Measurements from ENCODE around the gene DCTD. TPM values are rescaled to one million over a fixed set of nuclear protein-coding genes. Genes with fewer than 3 reads are reported as not detected.
"Not testable (repeated sequence)": the region's sequence is repeated elsewhere in the genome, so short reads cannot be mapped to it uniquely, and the experiment has no call there.

The DCTD gene
- total and polyA plus RNA-seq, 4 donors = 65.1 to 78.4 (median 72.8) TPM

DNA sequence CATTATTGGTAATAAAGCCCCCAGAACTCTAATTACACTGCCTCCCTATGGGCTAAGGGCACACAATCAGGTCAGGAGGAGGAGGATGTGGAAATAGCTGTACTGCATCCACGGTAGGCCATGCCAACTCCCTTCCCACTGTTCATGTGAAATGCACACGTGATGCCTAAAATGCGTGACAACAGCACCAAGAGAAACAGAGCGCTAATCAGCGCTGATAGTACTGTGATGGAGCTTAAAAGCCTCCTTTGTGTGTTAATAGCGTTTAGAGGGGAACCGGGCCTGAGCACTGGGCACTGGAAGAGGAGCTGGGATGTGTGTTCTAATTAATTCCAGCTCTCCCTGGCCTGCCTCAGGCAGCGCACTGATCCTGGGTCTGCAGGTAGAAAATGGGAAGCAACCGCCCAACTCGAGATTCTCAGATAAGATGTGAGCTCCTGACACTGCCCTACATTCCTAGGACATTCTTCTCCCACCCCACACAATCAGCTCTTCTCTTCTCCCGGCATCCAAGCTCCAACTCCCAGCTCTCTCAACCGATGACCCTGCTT lies 12.9 kb downstream of the DCTD start:
- H3K4me3 ChIP-seq (ENCODE audit: low read length in 2 of 2) = no peak overlapping the region
- no peak for ATAC-seq (ENCODE audit: low FRiP score)
- no peak overlapping the region for H3K27ac ChIP-seq (ENCODE audit: low read depth in 1 of 2, low read length in 2 of 2)
- H3K27me3 ChIP-seq (ENCODE audit: control insufficient read depth in 1 of 2, insufficient read depth in 2 of 2, low read length in 1 of 2) = no peaks in the 10 kb centered on the region
- intact Hi-C loops (cut with DNase I) = no loop called here
- no peaks in the 10 kb centered on the region for H3K4me1 ChIP-seq (ENCODE audit: control insufficient read depth in 1 of 2, insufficient read depth in 2 of 2, low read length in 2 of 2)
- WGBS, 2 donors = 86 to 89% methylated on average over 12 of the region's 12 CpGs
- DNase-seq = no peak
- H3K9me3 ChIP-seq (ENCODE audit: control insufficient read depth, low read length) = no peaks in the 10 kb centered on the region
- H3K36me3 ChIP-seq (ENCODE audit: control insufficient read depth in 1 of 2, insufficient read depth in 2 of 2, low read length in 1 of 2) = peaks cover 0 to 4% of the 10 kb centered on the region in 2 donors

- WGBS, 2 donors = 87 to 92% methylated on average over 9 of the region's 9 CpGs
- Histone ChIP-seq H3K4me3 (ENCODE audit: low read length in 2 of 2) (no peak overlapping the region), H3K9me3 (ENCODE audit: control insufficient read depth, low read length) (no peaks in the 10 kb centered on the region), H3K27ac (ENCODE audit: low read depth in 1 of 2, low read length in 2 of 2) (no peak overlapping the region), H3K36me3 (ENCODE audit: control insufficient read depth in 1 of 2, insufficient read depth in 2 of 2, low read length in 1 of 2) (peaks cover 0 to 4% of the 10 kb centered on the region in 2 donors), H3K27me3 (ENCODE audit: control insufficient read depth in 1 of 2, insufficient read depth in 2 of 2, low read length in 1 of 2) (no peaks in the 10 kb centered on the region), H3K4me1 (ENCODE audit: control insufficient read depth in 1 of 2, insufficient read depth in 2 of 2, low read length in 2 of 2) (no peaks in the 10 kb centered on the region)
- no peak for DNase-seq
- no peak for ATAC-seq (ENCODE audit: low FRiP score)
- intact Hi-C loops (cut with DNase I) = no loop called here
Measured at GRCh38 chr4:182903013-182903412, 14.2 kb downstream of the DCTD start.

GRCh38 chr4:182901337-182901736 lies 15.8 kb downstream of the DCTD start:
- intact Hi-C loops (cut with DNase I) = no loop called here
- no peaks in the 10 kb centered on the region for H3K9me3 ChIP-seq (ENCODE audit: control insufficient read depth, low read length)

DNA sequence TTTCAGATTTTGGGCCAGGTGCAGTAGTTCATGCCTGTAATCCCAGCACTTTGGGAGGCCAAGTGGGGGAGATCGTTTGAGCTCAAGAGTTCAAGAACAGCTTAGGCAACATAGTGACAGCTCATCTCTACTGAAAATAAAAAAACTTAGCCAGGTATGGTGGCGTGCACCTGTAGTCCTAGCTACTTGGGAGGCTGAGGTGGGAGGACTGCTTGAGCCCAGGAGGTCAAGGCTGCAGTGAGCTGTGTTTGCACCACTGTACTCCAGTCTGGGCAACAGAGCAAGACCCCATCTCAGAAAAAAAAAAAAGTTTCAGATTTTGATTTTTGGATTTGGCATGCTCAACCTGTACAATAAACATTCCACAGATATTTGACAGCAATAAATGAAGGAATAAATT lies 17.2 kb downstream of the DCTD start:
- H3K36me3 ChIP-seq (ENCODE audit: control insufficient read depth in 1 of 2, insufficient read depth in 2 of 2, low read length in 1 of 2); DNase-seq; H3K27ac ChIP-seq (ENCODE audit: low read depth in 1 of 2, low read length in 2 of 2); H3K4me1 ChIP-seq (ENCODE audit: control insufficient read depth in 1 of 2, insufficient read depth in 2 of 2, low read length in 2 of 2); intact Hi-C loops (cut with DNase I); H3K27me3 ChIP-seq (ENCODE audit: control insufficient read depth in 1 of 2, insufficient read depth in 2 of 2, low read length in 1 of 2); H3K9me3 ChIP-seq (ENCODE audit: control insufficient read depth, low read length); H3K4me3 ChIP-seq (ENCODE audit: low read length in 2 of 2); ATAC-seq (ENCODE audit: low FRiP score): not testable (repeated sequence)
- 91 to 95% methylated on average over 2 of the region's 2 CpGs for WGBS, 2 donors

More at GRCh38 chr4:182901337-182901736, 15.8 kb downstream of the DCTD start:
- Histone ChIP-seq H3K27me3 (ENCODE audit: control insufficient read depth in 1 of 2, insufficient read depth in 2 of 2, low read length in 1 of 2) (no peaks in the 10 kb centered on the region), H3K36me3 (ENCODE audit: control insufficient read depth in 1 of 2, insufficient read depth in 2 of 2, low read length in 1 of 2) (peaks cover 0 to 4% of the 10 kb centered on the region in 2 donors), H3K27ac (ENCODE audit: low read depth in 1 of 2, low read length in 2 of 2) (no peak overlapping the region), H3K4me1 (ENCODE audit: control insufficient read depth in 1 of 2, insufficient read depth in 2 of 2, low read length in 2 of 2) (no peaks in the 10 kb centered on the region), H3K4me3 (ENCODE audit: low read length in 2 of 2) (no peak overlapping the region)
- 86 to 89% methylated on average over 9 of the region's 9 CpGs for WGBS, 2 donors
- ATAC-seq (ENCODE audit: low FRiP score) (no peak), DNase-seq (no peak)

GRCh38 chr4:182898479-182898799 lies 18.7 kb downstream of the DCTD start:
- H3K27ac ChIP-seq (ENCODE audit: low read depth in 1 of 2, low read length in 2 of 2) = no peak overlapping the region

DNA sequence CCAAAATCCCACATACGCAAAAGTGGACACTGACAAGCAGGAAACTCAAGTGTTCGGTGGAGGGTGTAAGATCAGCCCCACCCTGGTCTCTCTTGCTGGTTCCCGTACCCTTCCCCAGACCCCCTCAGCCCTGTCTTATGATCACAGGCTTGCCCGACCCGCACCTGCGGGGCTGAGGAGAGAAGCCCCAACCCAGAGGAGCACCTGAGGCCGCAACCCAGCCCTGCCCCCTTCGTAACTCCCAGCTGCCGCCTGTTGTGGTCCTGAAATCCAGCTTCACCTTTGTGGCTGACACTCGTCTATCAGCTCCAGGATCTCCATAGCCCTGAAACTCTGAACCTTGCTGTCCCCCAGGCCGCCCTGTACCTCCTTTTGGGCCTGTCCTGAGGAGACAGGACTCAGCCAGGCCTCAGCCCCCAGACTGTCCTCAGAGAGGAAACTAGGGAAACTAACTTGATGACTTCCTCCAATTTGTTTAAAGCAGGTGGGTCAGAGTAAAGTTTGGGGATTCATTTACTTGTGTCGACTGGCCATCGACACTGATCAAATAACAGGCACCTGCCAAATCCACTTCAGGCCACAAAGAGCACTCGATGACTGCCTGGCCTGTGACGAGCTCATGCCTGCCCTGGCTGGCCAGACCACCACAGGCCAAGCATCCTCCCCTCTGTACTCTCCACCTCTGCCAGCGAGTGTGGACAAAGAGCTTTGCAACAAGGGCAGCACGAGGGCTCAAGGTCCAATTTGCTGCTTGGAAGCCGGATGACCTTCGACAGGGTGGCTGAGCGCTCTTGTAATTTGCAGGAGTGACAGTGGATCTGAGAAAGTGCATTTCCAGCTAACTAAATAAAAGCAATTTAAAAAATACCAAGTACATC lies 19.3 kb downstream of the DCTD start:
- no peak for DNase-seq
- no peaks in the 10 kb centered on the region for H3K4me1 ChIP-seq (ENCODE audit: control insufficient read depth in 1 of 2, insufficient read depth in 2 of 2, low read length in 2 of 2)
- no peak for ATAC-seq (ENCODE audit: low FRiP score)
- H3K9me3 ChIP-seq (ENCODE audit: control insufficient read depth, low read length) = no peaks in the 10 kb centered on the region
- H3K27ac ChIP-seq (ENCODE audit: low read depth in 1 of 2, low read length in 2 of 2) = no peak overlapping the region
- H3K36me3 ChIP-seq (ENCODE audit: control insufficient read depth in 1 of 2, insufficient read depth in 2 of 2, low read length in 1 of 2) = peaks cover 0 to 4% of the 10 kb centered on the region in 2 donors
- no peak overlapping the region for H3K4me3 ChIP-seq (ENCODE audit: low read length in 2 of 2)
- H3K27me3 ChIP-seq (ENCODE audit: control insufficient read depth in 1 of 2, insufficient read depth in 2 of 2, low read length in 1 of 2) = no peaks in the 10 kb centered on the region
- 91 to 93% methylated on average over 20 of the region's 20 CpGs for WGBS, 2 donors
- intact Hi-C loops (cut with DNase I) = no loop called here

More at GRCh38 chr4:182898479-182898799, 18.7 kb downstream of the DCTD start:
- 72 to 79% methylated on average over 5 of the region's 5 CpGs for WGBS, 2 donors
- DNase-seq (no peak), ATAC-seq (ENCODE audit: low FRiP score) (no peak)
- Histone ChIP-seq H3K9me3 (ENCODE audit: control insufficient read depth, low read length) (no peaks in the 10 kb centered on the region), H3K4me1 (ENCODE audit: control insufficient read depth in 1 of 2, insufficient read depth in 2 of 2, low read length in 2 of 2) (no peaks in the 10 kb centered on the region), H3K27me3 (ENCODE audit: control insufficient read depth in 1 of 2, insufficient read depth in 2 of 2, low read length in 1 of 2) (no peaks in the 10 kb centered on the region), H3K4me3 (ENCODE audit: low read length in 2 of 2) (no peak overlapping the region), H3K36me3 (ENCODE audit: control insufficient read depth in 1 of 2, insufficient read depth in 2 of 2, low read length in 1 of 2) (peaks cover 0 to 6% of the 10 kb centered on the region in 2 donors)
- intact Hi-C loops (cut with DNase I) = no loop called here

- Histone ChIP-seq H3K27me3 (ENCODE audit: control insufficient read depth in 1 of 2, insufficient read depth in 2 of 2, low read length in 1 of 2) (no peaks in the 10 kb centered on the region), H3K27ac (ENCODE audit: low read depth in 1 of 2, low read length in 2 of 2) (no peak overlapping the region), H3K4me1 (ENCODE audit: control insufficient read depth in 1 of 2, insufficient read depth in 2 of 2, low read length in 2 of 2) (no peaks in the 10 kb centered on the region), H3K36me3 (ENCODE audit: control insufficient read depth in 1 of 2, insufficient read depth in 2 of 2, low read length in 1 of 2) (peaks cover 0 to 5% of the 10 kb centered on the region in 2 donors), H3K4me3 (ENCODE audit: low read length in 2 of 2) (no peak overlapping the region), H3K9me3 (ENCODE audit: control insufficient read depth, low read length) (no peaks in the 10 kb centered on the region)
- intact Hi-C loops (cut with DNase I) = no loop called here
- ATAC-seq (ENCODE audit: low FRiP score) = no peak
- 88 to 94% methylated on average over 8 of the region's 8 CpGs for WGBS, 2 donors
- no peak for DNase-seq
Measured at GRCh38 chr4:182896421-182896820, 20.8 kb downstream of the DCTD start.

DNA sequence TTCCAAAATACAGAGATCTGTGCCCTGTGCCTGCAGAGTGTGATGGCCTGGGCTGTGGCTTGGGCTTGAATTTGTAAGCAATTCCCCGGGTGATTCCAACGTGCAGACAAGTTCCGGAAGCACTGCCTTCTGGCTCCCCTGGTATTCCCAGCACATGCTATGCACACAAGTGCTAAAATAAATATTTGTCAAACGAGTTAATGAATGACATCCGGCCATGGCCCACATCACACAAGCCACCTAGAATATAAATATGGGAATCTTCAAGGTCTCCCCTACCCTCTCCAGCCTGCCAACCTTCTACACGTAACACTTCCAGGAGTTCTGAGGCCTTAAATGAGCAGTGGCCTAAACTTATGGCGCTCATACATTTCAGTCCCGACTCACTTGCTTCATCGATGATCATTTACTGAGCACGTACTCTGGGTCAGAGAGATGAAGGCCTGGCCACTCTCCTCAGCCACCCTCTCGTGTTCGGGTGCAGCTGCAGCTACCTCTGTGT lies 21.3 kb downstream of the DCTD start:
- peaks cover 0 to 5% of the 10 kb centered on the region in 2 donors for H3K36me3 ChIP-seq (ENCODE audit: control insufficient read depth in 1 of 2, insufficient read depth in 2 of 2, low read length in 1 of 2)
- ATAC-seq (ENCODE audit: low FRiP score) = no peak
- no peaks in the 10 kb centered on the region for H3K9me3 ChIP-seq (ENCODE audit: control insufficient read depth, low read length)

More for the DNA sequence above, 21.3 kb downstream of the DCTD start:
- no peaks in the 10 kb centered on the region for H3K4me1 ChIP-seq (ENCODE audit: control insufficient read depth in 1 of 2, insufficient read depth in 2 of 2, low read length in 2 of 2)
- no peak overlapping the region for H3K4me3 ChIP-seq (ENCODE audit: low read length in 2 of 2)
- H3K27ac ChIP-seq (ENCODE audit: low read depth in 1 of 2, low read length in 2 of 2) = no peak overlapping the region
- no peak for DNase-seq
- H3K27me3 ChIP-seq (ENCODE audit: control insufficient read depth in 1 of 2, insufficient read depth in 2 of 2, low read length in 1 of 2) = no peaks in the 10 kb centered on the region
- 80% methylated on average over 12 of the region's 12 CpGs for WGBS, 2 donors
- intact Hi-C loops (cut with DNase I) = no loop called here
